ENCODE results near the gene FPR3.
"Not testable (repeated sequence)": the region's sequence is repeated elsewhere in the genome, so short reads cannot be mapped to it uniquely, and the experiment has no call there.

The FPR3 gene

GRCh38 chr19:51794885-51795490 lies at the start of gene FPR3:
FPR3 (plus strand) TSS chr19:51795157; CDS start chr19:51823749, 28,592 bp downstream.
- DNase-seq, result no peak

GRCh38 chr19:51746731-51747130 lies 48.2 kb upstream of the FPR3 start:
- DNase-seq, result no peak

- DNase-seq, result no peak
Observed at GRCh38 chr19:51749979-51750378, 45.0 kb upstream of the FPR3 start.

GRCh38 chr19:51750400-51751094 lies 44.4 kb upstream of the FPR3 start:
- no peak for DNase-seq

GRCh38 chr19:51751655-51752054 lies 43.3 kb upstream of the FPR3 start, which contains the start of gene FPR1:
FPR1 (minus strand) TSS chr19:51751878; CDS start chr19:51746994, 4,884 bp downstream.
- peak; percentile 33 for DNase-seq

GRCh38 chr19:51754109-51754508 lies 40.8 kb upstream of the FPR3 start:
- no peak for DNase-seq

GRCh38 chr19:51754770-51755169 lies 40.2 kb upstream of the FPR3 start:
- DNase-seq, result no peak

GRCh38 chr19:51755571-51755970 lies 39.4 kb upstream of the FPR3 start:
- DNase-seq, result no peak

- DNase-seq, result peak; percentile 55
Observed at GRCh38 chr19:51760697-51761356, 34.1 kb upstream of the FPR3 start, which contains the start of gene FPR2. FPR2 (plus strand) TSS chr19:51761180; CDS start chr19:51768659, 7,479 bp downstream.

GRCh38 chr19:51761696-51762095 lies 33.3 kb upstream of the FPR3 start:
- DNase-seq, result no peak

- no peak for DNase-seq
Observed at GRCh38 chr19:51765086-51765485, 29.9 kb upstream of the FPR3 start.

- no peak for DNase-seq
Observed at GRCh38 chr19:51766461-51766860, 28.5 kb upstream of the FPR3 start.

- DNase-seq, result peak; percentile 76
Observed at GRCh38 chr19:51771376-51772130, 23.4 kb upstream of the FPR3 start.

- peak; percentile 10 for DNase-seq
Observed at GRCh38 chr19:51772977-51773376, 22.0 kb upstream of the FPR3 start.

- DNase-seq, result not testable (repeated sequence)
Observed at GRCh38 chr19:51776561-51776960, 18.4 kb upstream of the FPR3 start.

GRCh38 chr19:51777570-51778462 lies 17.1 kb upstream of the FPR3 start:
- DNase-seq, result peak; percentile 56

GRCh38 chr19:51779181-51779580 lies 15.8 kb upstream of the FPR3 start:
- DNase-seq, result no peak

GRCh38 chr19:51779703-51780102 lies 15.3 kb upstream of the FPR3 start:
- no peak for DNase-seq

GRCh38 chr19:51780270-51780669 lies 14.7 kb upstream of the FPR3 start:
- no peak for DNase-seq

- no peak for DNase-seq
Observed at GRCh38 chr19:51781999-51782398, 13.0 kb upstream of the FPR3 start.

- DNase-seq, result peak; percentile 82
Observed at GRCh38 chr19:51783372-51783771, 11.6 kb upstream of the FPR3 start.

Data from GF-D8 (cell line).